Spleen (tissue), 7 donors: Measurements from ENCODE around the gene IMMP2L.

Experiments
- CTCF ChIP-seq, 11 experiments: fragments of 200-600 bp in 7 of 11; fragments of 450-650 bp in 4 of 11; sonication (generic) in 4 of 11; IDR thresholded peaks in 8 of 11; conservative IDR thresholded peaks in 3 of 11; 1 replicate in 7 of 11; 2 replicates in 4 of 11; pipeline versions ENCODE4 v1.4.0 to v1.8.0; 2016 to 2021; ENCODE audit warnings: antibody characterized with exemption in 11 of 11, inconsistent platforms in 4 of 11, mild to moderate bottlenecking in 1 of 11
- POLR2A ChIP-seq, 3 donors: fragments of 450-650 bp; IDR thresholded peaks; one replicate each; pipeline ENCODE4 v1.5.1; 2017; ENCODE audit warnings: antibody characterized with exemption in 3 of 3, mild to moderate bottlenecking in 1 of 3
- POLR2AphosphoS5 ChIP-seq, 3 donors: sonication (generic); formaldehyde crosslinking; IDR thresholded peaks; one replicate each; pipeline ENCODE4 v1.5.1; 2017; ENCODE audit warnings: antibody characterized with exemption in 3 of 3
- donor health status: DM: no; HTN: no; CAD: no; lungs with moderate emphysema.
- donor health status: DM: no; HTN: no; CAD: no.
- donor health status: DM: no; HTN: no; CAD: no.

GRCh38 chr7:111080495-111081105 is 481.7 kb downstream of the IMMP2L start:
- TF ChIP-seq POLR2A (IDR thresholded peaks at IDR 0.05) (no peak), CTCF (IDR thresholded peaks at IDR 0.05 in 8 of 11, conservative IDR thresholded peaks at IDR 0.05 in 3 of 11) (no peak), POLR2AphosphoS5 (IDR thresholded peaks at IDR 0.05) (no peak)
